ENCODE results near the gene CNTNAP2.

CNTNAP2 gene

GRCh38 chr7:146449625-146450024, 333.0 kb downstream of the CNTNAP2 start:
- no peak for DNase-seq

GRCh38 chr7:146455091-146455655, 338.6 kb downstream of the CNTNAP2 start:
- DNase-seq = no peak

GRCh38 chr7:146479040-146479439, 362.4 kb downstream of the CNTNAP2 start:
- no peak for DNase-seq

DNA sequence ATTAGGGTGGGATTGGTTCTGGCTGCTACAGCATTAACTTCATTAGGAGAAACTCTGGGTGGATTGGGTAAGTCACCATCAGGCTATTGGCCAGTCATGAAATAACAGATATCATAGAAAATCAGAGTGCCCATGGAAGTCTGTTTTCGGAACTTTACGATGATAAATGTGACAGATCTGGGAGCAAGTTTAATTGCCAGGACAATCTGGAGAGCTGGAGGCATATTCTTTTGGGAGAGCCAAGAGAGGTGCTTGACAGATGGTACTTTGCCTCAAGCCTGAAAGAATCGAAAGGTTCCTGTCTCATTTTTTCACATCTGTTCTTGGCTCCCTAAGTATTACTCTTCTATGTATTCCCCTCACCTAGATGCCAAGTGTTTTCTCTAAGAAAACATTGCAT, 369.9 kb downstream of the CNTNAP2 start:
- DNase-seq = no peak

- no peak for DNase-seq
Measured at GRCh38 chr7:146492017-146492416, 375.4 kb downstream of the CNTNAP2 start.

GRCh38 chr7:146494952-146495596, 378.5 kb downstream of the CNTNAP2 start:
- DNase-seq = no peak

DNA sequence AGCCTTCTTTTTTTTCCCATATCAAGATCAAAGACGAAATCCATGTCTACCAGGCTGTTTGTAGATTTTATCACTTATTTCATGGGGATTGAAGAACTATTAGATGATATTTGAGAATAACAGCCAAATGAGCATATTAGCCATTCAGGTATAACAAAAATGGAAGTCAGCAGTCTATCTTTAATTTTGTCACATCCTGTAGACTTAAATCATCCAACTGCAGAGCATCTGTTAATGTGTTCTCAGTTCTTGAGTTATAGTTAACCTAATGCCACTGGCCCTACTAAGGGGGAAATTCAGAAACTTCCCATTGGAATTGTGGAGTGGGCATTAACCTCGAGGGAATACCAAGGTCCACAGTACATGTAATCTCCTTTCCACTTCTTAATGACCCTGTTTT, 380.1 kb downstream of the CNTNAP2 start:
- DNase-seq = no peak

DNA sequence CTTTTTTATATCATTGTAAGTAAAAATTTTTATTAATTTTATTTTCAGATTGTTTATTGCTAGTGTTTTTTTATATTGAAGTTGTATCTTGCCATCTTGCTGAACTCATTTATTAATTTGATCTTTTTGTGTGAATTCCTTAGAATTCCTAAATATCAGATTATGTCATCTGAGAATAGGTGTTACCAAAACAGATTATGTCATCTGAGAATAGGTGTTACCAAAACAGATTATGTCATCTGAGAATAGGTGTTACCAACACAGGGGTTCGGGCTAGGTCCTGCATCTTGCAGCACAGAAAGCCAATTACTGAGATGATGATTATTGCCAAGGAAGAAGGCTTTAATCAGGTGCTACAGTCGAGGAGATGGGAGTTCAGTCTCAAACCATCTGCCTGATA, 383.4 kb downstream of the CNTNAP2 start:
- no peak for DNase-seq

DNA sequence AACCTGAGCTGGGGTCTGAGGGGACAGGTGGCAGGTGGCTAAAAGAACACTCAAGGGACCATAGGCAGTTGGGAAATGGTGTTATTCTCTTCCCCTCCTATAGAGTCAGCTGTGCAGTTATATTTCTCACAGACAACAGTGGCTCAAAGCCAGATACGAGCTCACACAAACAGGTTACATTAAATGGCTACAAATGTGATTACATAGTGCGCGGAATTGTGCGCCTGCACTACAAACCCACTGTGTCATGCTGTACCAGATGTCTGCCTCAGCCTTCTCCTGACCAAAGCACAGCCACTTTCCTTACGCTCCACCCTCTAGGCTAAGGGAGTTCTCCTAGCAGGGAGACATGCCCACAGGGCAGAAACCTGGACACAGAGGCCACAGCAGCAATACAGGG, 387.2 kb downstream of the CNTNAP2 start:
- DNase-seq = no peak

GRCh38 chr7:146510088-146510680, 393.6 kb downstream of the CNTNAP2 start:
- DNase-seq = no peak

DNA sequence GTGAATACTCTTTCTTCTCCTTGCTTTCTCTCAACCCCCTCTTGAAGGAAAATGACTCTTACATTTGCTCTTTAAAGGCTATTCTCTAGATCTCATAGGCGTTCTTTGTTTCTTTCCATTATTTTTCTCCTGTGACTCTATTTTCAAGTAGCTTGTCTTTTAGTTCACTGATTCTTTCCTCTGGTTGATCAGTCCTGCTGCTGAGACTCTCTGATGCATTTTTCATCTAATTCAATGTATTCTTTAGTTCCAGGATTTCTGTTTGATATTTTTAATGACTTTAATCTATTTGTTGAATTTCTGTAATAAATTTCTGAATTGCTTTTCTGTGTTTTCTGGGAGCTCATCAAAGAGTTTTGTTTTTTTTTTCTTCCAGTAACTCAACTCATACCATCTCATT, 397.7 kb downstream of the CNTNAP2 start:
- no peak for DNase-seq

DNA sequence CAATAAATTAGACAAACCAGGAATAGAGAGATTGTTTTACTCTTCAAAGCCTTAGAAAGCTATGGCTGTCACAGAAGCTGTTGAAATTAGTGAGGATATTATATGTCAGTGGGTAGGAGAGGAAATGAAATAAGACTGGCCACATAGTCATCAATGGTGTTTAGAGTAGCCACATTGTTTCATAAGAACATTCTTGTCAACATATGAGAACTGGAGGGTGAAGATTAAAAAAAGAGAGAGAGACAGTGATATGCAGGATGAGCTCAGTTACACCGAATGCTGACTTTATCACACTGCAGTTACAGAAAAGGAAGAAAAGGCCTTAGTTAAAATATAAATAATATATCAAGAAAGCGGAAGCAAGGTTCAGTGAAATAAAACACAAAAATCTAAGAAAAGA, 412.0 kb downstream of the CNTNAP2 start:
- no peak for DNase-seq

DNA sequence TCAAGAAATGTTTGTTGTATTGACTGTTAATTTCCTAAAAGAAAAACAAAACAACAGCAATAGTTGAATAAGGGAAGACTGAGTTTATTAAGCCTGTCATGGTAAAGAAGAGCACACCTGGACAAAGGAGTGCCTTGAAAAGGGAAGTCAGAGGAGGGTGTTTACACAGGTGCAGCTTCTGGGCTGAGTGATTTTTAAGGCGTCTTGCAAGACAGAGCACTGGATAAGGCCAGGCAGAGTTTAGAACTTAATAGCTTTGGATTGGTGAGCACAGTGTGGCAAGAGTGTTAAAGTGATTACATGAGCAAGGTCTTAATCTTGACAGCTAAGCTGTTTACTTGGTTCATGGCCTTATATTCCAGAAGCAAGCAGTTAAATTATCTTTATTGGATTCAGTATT, 423.2 kb downstream of the CNTNAP2 start:
- no peak for DNase-seq

GRCh38 chr7:146542101-146542500, 425.5 kb downstream of the CNTNAP2 start:
- DNase-seq = no peak

DNA sequence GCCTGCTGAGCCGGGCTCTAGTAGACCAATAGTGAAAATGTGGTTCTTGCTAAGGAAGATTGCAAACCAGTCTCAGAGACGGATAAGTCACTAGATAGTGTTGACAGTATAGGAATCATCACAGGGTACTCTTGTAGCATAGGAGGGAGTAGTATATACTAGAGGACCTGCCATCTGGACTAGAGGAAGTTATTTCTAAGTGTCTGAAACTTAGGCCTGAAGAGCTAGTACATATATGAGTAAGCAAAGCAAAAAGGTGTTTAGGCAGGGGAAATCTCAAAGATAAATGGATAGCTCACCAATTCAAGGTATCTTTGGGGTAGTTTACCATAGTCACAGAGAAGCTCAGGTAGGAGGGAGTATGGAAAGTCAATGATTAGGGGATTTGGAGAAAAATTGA, 428.1 kb downstream of the CNTNAP2 start:
- no peak for DNase-seq

- DNase-seq = no peak
Measured at GRCh38 chr7:146548816-146549215, 432.2 kb downstream of the CNTNAP2 start.

DNA sequence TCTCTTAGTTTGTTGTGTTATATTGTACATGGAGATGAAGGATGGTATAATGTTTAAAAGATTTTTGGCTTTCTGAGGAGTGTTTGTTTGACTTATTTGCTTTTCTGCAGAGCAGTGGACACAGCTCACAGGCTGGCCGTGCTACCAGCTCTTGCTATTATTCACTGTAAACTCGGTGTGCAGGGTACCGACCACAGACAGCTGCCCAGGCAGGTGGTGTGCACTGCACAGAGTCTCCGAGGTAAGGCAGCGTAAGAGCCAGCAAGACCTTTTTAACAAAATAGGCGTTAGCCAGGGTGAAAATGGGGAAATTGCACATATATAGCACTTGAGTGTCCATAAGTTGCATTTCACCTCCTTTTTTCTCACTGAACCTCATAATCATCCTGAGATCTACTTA, 438.0 kb downstream of the CNTNAP2 start:
- no peak for DNase-seq

DNA sequence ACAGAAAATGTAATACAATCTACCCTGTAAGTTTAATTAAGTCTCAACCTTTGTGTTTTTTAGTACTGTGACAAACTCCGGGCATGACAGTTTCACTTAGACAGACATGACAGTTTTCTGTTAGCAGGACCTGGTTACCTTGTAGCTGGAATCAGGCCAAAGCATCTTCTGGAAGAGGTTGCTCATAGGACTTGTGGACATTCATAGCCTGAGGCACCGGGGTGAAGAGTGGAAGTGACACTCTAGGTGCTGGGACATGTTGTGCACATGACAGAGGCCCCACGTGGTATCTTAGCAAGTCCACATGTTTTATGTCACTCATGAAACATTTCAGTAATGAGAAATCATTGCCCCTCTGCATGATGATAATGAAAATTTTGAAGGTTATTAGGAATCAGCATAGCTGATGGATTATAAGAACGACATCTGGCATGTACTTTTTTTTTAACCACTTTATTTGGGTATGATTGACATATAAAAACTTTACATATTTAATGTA, 441.4 kb downstream of the CNTNAP2 start:
- no peak for DNase-seq

GRCh38 chr7:146565872-146566271, 449.3 kb downstream of the CNTNAP2 start:
- no peak for DNase-seq

DNA sequence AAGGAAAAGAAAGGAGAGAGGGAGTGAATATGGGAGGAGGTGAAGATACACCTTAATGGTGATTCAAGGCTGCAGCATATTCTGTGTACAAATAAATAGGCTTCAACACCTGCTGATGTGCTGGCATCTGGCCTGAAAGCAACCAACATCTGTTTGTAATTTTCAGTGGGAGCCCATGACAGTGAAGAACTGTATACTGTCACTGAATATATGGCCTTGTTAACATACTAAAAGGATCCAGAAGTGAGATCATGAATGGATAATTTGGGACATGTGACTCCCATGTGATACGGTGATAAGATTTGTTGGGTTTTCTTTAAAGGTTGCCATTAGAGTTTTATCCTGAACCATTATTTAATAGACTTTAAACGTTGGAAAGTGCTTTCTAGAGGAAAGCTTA, 459.3 kb downstream of the CNTNAP2 start:
- no peak for DNase-seq

DNA sequence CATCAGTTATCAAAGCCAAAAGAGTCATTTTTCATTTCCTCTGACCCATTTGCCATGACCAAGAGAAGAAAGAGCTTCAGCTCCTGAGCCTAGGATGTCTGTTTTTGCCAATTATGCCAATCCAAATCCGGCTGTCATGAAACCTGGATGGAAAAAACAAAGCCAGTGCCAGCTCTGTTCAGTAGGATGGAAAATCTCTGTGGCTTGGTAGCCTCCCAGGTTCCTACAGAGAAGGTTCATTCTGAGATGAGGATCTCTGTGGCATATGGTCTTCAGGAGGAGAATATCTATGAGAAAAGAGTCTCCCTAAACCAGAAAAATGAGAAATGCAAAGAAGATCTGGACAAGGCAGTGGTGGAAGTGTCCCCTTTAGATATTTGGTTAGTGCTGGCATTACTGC, 475.4 kb downstream of the CNTNAP2 start:
- DNase-seq = no peak

- no peak for DNase-seq
Measured at GRCh38 chr7:146606628-146607027, 490.0 kb downstream of the CNTNAP2 start.

- DNase-seq = no peak
Measured at GRCh38 chr7:146619641-146620040, 503.0 kb downstream of the CNTNAP2 start.

GRCh38 chr7:146626912-146627311, 510.3 kb downstream of the CNTNAP2 start:
- DNase-seq = no peak
